HG02852 (cell line): ENCODE results near the gene FAM3A.
"Not testable (repeated sequence)": the region's sequence is repeated elsewhere in the genome, so short reads cannot be mapped to it uniquely, and the experiment has no call there.

Experiments
- ATAC-seq: cut with Tn5 transposase; IDR thresholded peaks from one replicate; pipeline ENCODE4 v1.9.1; 2021; ENCODE audit warnings: mild to moderate bottlenecking, moderate library complexity; ENCODE audit not compliant: unreplicated experiment

The FAM3A gene

GRCh38 chrX:154515966-154516655, at the start of gene FAM3A:
Gene FAM3A, minus strand, starts transcription at chrX:154516232. Its CDS starts 460 bp downstream, at chrX:154515772.
- peak; percentile 85 for ATAC-seq

GRCh38 chrX:154562295-154562694, 46.3 kb upstream of the FAM3A start:
- ATAC-seq = not testable (repeated sequence)

GRCh38 chrX:154560326-154560725, 44.3 kb upstream of the FAM3A start:
- not testable (repeated sequence) for ATAC-seq

- ATAC-seq = not testable (repeated sequence)
Observed at GRCh38 chrX:154558896-154559295, 42.9 kb upstream of the FAM3A start.

- not testable (repeated sequence) for ATAC-seq
Observed at GRCh38 chrX:154558060-154558690, 42.1 kb upstream of the FAM3A start.

GRCh38 chrX:154552112-154552806, 36.2 kb upstream of the FAM3A start:
- ATAC-seq = not testable (repeated sequence)

GRCh38 chrX:154549766-154550165, 33.7 kb upstream of the FAM3A start:
- ATAC-seq = no peak

GRCh38 chrX:154548028-154548316, 31.9 kb upstream of the FAM3A start:
- ATAC-seq = no peak

- ATAC-seq = peak; percentile 69
Observed at GRCh38 chrX:154547245-154548027, 31.4 kb upstream of the FAM3A start, which contains the start of gene IKBKG. Gene IKBKG, plus strand, starts transcription at chrX:154547620. Its CDS starts 4,383 bp downstream, at chrX:154552003.

- ATAC-seq = peak; percentile 39
Observed at GRCh38 chrX:154546354-154547244, 30.6 kb upstream of the FAM3A start, which contains the start of gene G6PD. Gene G6PD, minus strand, starts transcription at chrX:154546846. Its CDS starts 691 bp downstream, at chrX:154546155.

- no peak for ATAC-seq
Observed at GRCh38 chrX:154545673-154546274, 29.7 kb upstream of the FAM3A start.

GRCh38 chrX:154542723-154543424, 26.8 kb upstream of the FAM3A start:
- ATAC-seq = no peak

- ATAC-seq = no peak
Observed at GRCh38 chrX:154541896-154542722, 26.1 kb upstream of the FAM3A start.

- no peak for ATAC-seq
Observed at GRCh38 chrX:154541589-154541895, 25.5 kb upstream of the FAM3A start.

- no peak for ATAC-seq
Observed at GRCh38 chrX:154540897-154541535, 25.0 kb upstream of the FAM3A start.

GRCh38 chrX:154540365-154540764, 24.3 kb upstream of the FAM3A start:
- not testable (repeated sequence) for ATAC-seq

GRCh38 chrX:154539077-154539476, 23.0 kb upstream of the FAM3A start:
- ATAC-seq = no peak

GRCh38 chrX:154535892-154536291, 19.9 kb upstream of the FAM3A start:
- no peak for ATAC-seq
